Measurements from ENCODE around the gene SPATA3.

GRCh38 chr2:230949966-230950873 lies 45.7 kb upstream of the SPATA3 start:
- TF ChIP-seq EGR1 (IDR thresholded peaks at IDR 0.05), result no peak
- no peak for TF ChIP-seq TCF12 (IDR thresholded peaks at IDR 0.05; ENCODE audit: low read depth)
- no peak for TF ChIP-seq EP300 (IDR thresholded peaks at IDR 0.05; ENCODE audit: borderline replicate concordance)
- TF ChIP-seq CREB1 (IDR thresholded peaks at IDR 0.05; ENCODE audit: low read depth), result no peak
- no peak for TF ChIP-seq TAF1 (IDR thresholded peaks at IDR 0.05; ENCODE audit: low read depth)
- no peak for TF ChIP-seq USF1 (IDR thresholded peaks at IDR 0.05)
- TF ChIP-seq NFIC (IDR thresholded peaks at IDR 0.05), result no peak
- TF ChIP-seq RAD21 (IDR thresholded peaks at IDR 0.05; ENCODE audit: low read depth), result no peak
- TF ChIP-seq MAX (IDR thresholded peaks at IDR 0.05), result no peak
- TF ChIP-seq REST (IDR thresholded peaks at IDR 0.05; ENCODE audit: low read depth), result no peak
- TF ChIP-seq CEBPB (IDR thresholded peaks at IDR 0.05), result no peak
